GM03348 (cell line): Measurements from ENCODE around the gene IGIP.

ENCODE experiments used
- DNase-seq: peaks from one replicate; pipeline ENCODE4 v3.0.0; 2012; ENCODE audit warnings: low spot score

IGIP gene

GRCh38 chr5:140111859-140112551, 13.7 kb upstream of the IGIP start:
- DNase-seq, result no peak

GRCh38 chr5:140112685-140113179, 13.0 kb upstream of the IGIP start:
- DNase-seq, result peak; percentile 52

- peak; percentile 17 for DNase-seq
These were observed 12.5 kb upstream of the IGIP start for GRCh38 chr5:140113180-140113698.

- DNase-seq, result peak; percentile 97
These were observed 12.0 kb upstream of the IGIP start, which contains the start of gene PURA for GRCh38 chr5:140113699-140114263. Gene PURA (plus strand): TSS chr5:140114109. CDS start chr5:140114182, 73 bp downstream.

- peak; percentile 57 for DNase-seq
These were observed 11.2 kb upstream of the IGIP start for GRCh38 chr5:140114341-140115185.

- DNase-seq, result no peak
These were observed 10.6 kb upstream of the IGIP start for GRCh38 chr5:140115186-140115500.

- no peak for DNase-seq
These were observed 9.0 kb upstream of the IGIP start for GRCh38 chr5:140116716-140117115.

GRCh38 chr5:140117523-140117922, 8.2 kb upstream of the IGIP start:
- no peak for DNase-seq

GRCh38 chr5:140118302-140118936, 7.3 kb upstream of the IGIP start:
- no peak for DNase-seq

GRCh38 chr5:140126315-140127012, 727 bp downstream of the IGIP start:
- no peak for DNase-seq

GRCh38 chr5:140128376-140128775, 2.6 kb downstream of the IGIP start:
- DNase-seq, result no peak

GRCh38 chr5:140130949-140131733, 5.4 kb downstream of the IGIP start:
- DNase-seq, result no peak

GRCh38 chr5:140131967-140132409, 6.3 kb downstream of the IGIP start:
- DNase-seq, result peak; percentile 87

GRCh38 chr5:140133514-140134167, 7.9 kb downstream of the IGIP start:
- DNase-seq, result no peak

GRCh38 chr5:140134277-140134935, 8.7 kb downstream of the IGIP start:
- DNase-seq, result no peak

- DNase-seq, result no peak
These were observed 9.4 kb downstream of the IGIP start for GRCh38 chr5:140135127-140135526.

GRCh38 chr5:140136624-140137023, 10.9 kb downstream of the IGIP start:
- DNase-seq, result no peak

GRCh38 chr5:140140435-140140834, 14.7 kb downstream of the IGIP start:
- DNase-seq, result no peak

- peak; percentile 82 for DNase-seq
These were observed 15.5 kb downstream of the IGIP start for GRCh38 chr5:140141241-140141640.

- DNase-seq, result no peak
These were observed 16.5 kb downstream of the IGIP start for GRCh38 chr5:140142246-140142645.
